ENCODE data around the gene LUC7L.

LUC7L gene

GRCh38 chr16:144797-145252, 84.4 kb downstream of the LUC7L start:
- no peak overlapping the region for H3K9ac ChIP-seq (ENCODE audit: low read depth, low read length)
- no peaks in the 10 kb centered on the region for H3K4me1 ChIP-seq (ENCODE audit: control insufficient read depth, insufficient read depth, low read length)
- H3K9me3 ChIP-seq (ENCODE audit: control insufficient read depth, insufficient read depth, low read length) = no peaks in the 10 kb centered on the region
- no peak overlapping the region for H3K4me3 ChIP-seq (ENCODE audit: low read depth, low read length)
- H3K27ac ChIP-seq (ENCODE audit: low read depth, low read length) = no peak overlapping the region
- 0 out of 2 replicates have a peak, but pooled peaks cover 7% of the 10 kb centered on the region for H3K27me3 ChIP-seq (ENCODE audit: control insufficient read depth, insufficient read depth, low read length)
- H3K36me3 ChIP-seq (ENCODE audit: control insufficient read depth, insufficient read depth, low read length) = no peaks in the 10 kb centered on the region

DNA sequence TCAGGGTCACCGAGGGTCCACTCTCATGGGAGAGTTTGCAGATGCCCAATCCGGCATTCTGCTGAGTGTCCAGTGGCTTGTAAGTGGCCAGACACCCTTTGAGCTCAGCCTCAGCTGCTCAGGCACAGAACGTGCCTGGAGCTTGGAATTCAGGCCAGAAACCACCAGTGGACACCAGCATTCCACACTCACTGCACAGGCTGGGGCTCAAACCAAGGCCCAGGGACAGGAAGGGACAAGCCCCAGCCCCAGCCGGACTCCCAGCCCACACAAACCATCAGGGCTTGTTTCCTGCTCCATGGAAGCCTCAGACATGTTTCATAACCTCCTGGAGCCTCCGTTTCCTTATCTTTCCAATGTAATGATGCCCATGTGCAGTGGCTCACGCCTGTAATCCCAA, 85.8 kb downstream of the LUC7L start:
- Histone ChIP-seq H3K4me1 (ENCODE audit: control insufficient read depth, insufficient read depth, low read length) (no peaks in the 10 kb centered on the region), H3K36me3 (ENCODE audit: control insufficient read depth, insufficient read depth, low read length) (no peaks in the 10 kb centered on the region), H3K27me3 (ENCODE audit: control insufficient read depth, insufficient read depth, low read length) (no peaks in the 10 kb centered on the region), H3K9me3 (ENCODE audit: control insufficient read depth, insufficient read depth, low read length) (no peaks in the 10 kb centered on the region), H3K27ac (ENCODE audit: low read depth, low read length) (no peak overlapping the region), H3K4me3 (ENCODE audit: low read depth, low read length) (no peak overlapping the region), H3K9ac (ENCODE audit: low read depth, low read length) (no peak overlapping the region)

GRCh38 chr16:143047-143446, 86.2 kb downstream of the LUC7L start:
- Histone ChIP-seq H3K9ac (ENCODE audit: low read depth, low read length) (no peak overlapping the region), H3K9me3 (ENCODE audit: control insufficient read depth, insufficient read depth, low read length) (no peaks in the 10 kb centered on the region), H3K27me3 (ENCODE audit: control insufficient read depth, insufficient read depth, low read length) (no peaks in the 10 kb centered on the region), H3K36me3 (ENCODE audit: control insufficient read depth, insufficient read depth, low read length) (no peaks in the 10 kb centered on the region), H3K27ac (ENCODE audit: low read depth, low read length) (no peak overlapping the region), H3K4me3 (ENCODE audit: low read depth, low read length) (no peak overlapping the region), H3K4me1 (ENCODE audit: control insufficient read depth, insufficient read depth, low read length) (no peaks in the 10 kb centered on the region)

DNA sequence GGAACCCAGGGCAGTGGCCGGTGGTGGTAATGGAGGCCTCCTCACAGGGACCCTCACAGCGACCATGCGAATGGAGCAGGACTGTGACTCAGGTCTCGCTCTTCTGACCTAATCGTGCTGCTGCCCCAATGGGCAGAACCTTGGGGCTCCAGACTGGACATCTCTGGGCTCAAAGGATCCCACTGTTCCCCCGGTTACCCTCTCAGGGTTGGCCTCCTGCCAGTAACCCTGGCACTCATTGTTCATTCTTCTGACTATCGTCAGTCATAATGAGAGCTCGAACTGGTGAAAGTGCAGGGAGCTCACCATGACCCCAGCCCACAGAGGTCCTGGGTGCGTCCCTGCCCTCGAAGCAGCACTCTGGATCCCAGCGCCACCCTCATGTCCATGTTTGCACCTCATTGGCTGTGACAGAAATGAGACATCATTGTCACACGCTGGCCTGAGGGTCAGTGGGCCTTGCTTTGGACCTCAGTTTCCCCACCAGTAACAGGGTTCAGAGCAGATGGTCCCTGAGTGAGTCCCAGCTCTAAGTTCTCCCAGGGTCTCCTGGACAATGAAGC, 86.8 kb downstream of the LUC7L start:
- H3K9me3 ChIP-seq (ENCODE audit: control insufficient read depth, insufficient read depth, low read length) = no peaks in the 10 kb centered on the region
- H3K4me1 ChIP-seq (ENCODE audit: control insufficient read depth, insufficient read depth, low read length) = no peaks in the 10 kb centered on the region
- H3K27me3 ChIP-seq (ENCODE audit: control insufficient read depth, insufficient read depth, low read length) = no peaks in the 10 kb centered on the region
- no peaks in the 10 kb centered on the region for H3K36me3 ChIP-seq (ENCODE audit: control insufficient read depth, insufficient read depth, low read length)
- H3K27ac ChIP-seq (ENCODE audit: low read depth, low read length) = no peak overlapping the region
- no peak overlapping the region for H3K9ac ChIP-seq (ENCODE audit: low read depth, low read length)
- H3K4me3 ChIP-seq (ENCODE audit: low read depth, low read length) = no peak overlapping the region

DNA sequence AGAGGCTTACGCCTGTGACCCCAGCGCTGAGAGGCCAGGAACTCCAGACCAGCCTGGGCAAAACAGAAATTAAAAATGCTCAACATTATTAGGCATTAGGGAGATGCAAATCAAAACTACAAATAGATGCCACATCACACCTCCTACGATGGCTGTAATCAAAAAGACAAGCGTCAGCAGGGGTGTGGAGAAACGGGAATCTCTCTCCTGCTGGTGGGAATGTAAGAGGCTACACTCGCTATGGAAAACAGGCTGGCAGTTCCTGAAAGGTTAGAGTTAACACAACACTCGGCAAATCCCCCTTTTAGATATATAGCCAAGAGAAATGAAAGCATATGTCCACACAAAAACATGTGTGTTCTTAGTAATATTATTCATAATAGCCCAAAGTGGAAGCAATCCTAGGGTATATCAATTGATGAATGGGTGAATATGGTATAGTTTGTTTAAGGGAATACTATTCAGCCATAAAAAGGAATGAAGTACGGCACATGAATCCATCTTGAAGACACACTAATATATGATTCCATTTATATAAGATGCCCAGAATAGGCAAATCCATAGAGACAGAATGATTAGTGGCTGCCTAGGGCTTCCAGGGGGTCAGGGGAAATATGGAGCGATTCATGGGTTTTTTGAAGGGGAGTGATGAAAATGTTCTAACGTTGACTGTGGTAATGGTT, 88.9 kb downstream of the LUC7L start:
- Histone ChIP-seq H3K4me1 (ENCODE audit: control insufficient read depth, insufficient read depth, low read length) (no peaks in the 10 kb centered on the region), H3K36me3 (ENCODE audit: control insufficient read depth, insufficient read depth, low read length) (no peaks in the 10 kb centered on the region), H3K27me3 (ENCODE audit: control insufficient read depth, insufficient read depth, low read length) (no peaks in the 10 kb centered on the region), H3K27ac (ENCODE audit: low read depth, low read length) (no peak overlapping the region), H3K9ac (ENCODE audit: low read depth, low read length) (no peak overlapping the region), H3K4me3 (ENCODE audit: low read depth, low read length) (no peak overlapping the region), H3K9me3 (ENCODE audit: control insufficient read depth, insufficient read depth, low read length) (no peaks in the 10 kb centered on the region)
